ENCODE measurements around the gene SH3GL3.

SH3GL3 gene

DNA sequence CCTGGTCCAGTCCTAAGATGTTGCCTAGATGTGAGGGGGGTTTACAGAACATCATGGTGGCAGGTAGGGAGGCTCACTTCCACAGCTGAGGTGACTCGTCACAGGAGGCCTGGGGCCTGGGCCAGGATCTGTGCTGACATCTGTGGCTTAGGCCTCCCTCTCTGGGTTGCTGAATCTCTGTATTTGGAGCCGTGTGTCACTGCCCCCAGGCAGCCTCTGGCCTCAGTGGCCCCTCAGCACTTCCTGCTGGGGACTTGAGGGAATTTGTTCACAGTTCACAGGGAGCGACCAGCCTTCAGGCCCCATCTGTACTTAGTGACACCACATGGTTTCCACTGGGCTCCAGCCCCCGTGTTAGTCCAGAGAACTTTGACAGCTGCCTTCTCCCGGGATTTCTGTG lies 165.1 kb downstream of the SH3GL3 start:
- no peak for TF ChIP-seq GLIS3 (CRISPR knock-in tag; IDR thresholded peaks at IDR 0.05)
- no peak for TF ChIP-seq BACH2 (CRISPR knock-in tag; IDR thresholded peaks at IDR 0.05; ENCODE audit: borderline replicate concordance)
- TF ChIP-seq ZNF565 (CRISPR knock-in tag; conservative IDR thresholded peaks at IDR 0.05; ENCODE audit: low read depth), result no peak
- TF ChIP-seq, protein P1, sequence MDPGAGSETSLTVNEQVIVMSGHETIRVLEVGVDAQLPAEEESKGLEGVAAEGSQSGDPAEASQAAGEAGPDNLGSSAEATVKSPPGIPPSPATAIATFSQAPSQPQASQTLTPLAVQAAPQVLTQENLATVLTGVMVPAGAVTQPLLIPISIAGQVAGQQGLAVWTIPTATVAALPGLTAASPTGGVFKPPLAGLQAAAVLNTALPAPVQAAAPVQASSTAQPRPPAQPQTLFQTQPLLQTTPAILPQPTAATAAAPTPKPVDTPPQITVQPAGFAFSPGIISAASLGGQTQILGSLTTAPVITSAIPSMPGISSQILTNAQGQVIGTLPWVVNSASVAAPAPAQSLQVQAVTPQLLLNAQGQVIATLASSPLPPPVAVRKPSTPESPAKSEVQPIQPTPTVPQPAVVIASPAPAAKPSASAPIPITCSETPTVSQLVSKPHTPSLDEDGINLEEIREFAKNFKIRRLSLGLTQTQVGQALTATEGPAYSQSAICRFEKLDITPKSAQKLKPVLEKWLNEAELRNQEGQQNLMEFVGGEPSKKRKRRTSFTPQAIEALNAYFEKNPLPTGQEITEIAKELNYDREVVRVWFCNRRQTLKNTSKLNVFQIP (CRISPR knock-in tag; IDR thresholded peaks at IDR 0.05; ENCODE audit: borderline replicate concordance, low read depth), result no peak
- no peak for TF ChIP-seq RARB (CRISPR knock-in tag; IDR thresholded peaks at IDR 0.05)
- no peak for TF ChIP-seq CSDC2 (CRISPR knock-in tag; IDR thresholded peaks at IDR 0.05)
- TF ChIP-seq, protein P2, sequence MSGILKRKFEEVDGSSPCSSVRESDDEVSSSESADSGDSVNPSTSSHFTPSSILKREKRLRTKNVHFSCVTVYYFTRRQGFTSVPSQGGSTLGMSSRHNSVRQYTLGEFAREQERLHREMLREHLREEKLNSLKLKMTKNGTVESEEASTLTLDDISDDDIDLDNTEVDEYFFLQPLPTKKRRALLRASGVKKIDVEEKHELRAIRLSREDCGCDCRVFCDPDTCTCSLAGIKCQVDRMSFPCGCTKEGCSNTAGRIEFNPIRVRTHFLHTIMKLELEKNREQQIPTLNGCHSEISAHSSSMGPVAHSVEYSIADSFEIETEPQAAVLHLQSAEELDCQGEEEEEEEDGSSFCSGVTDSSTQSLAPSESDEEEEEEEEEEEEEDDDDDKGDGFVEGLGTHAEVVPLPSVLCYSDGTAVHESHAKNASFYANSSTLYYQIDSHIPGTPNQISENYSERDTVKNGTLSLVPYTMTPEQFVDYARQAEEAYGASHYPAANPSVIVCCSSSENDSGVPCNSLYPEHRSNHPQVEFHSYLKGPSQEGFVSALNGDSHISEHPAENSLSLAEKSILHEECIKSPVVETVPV (CRISPR knock-in tag; IDR thresholded peaks at IDR 0.05), result no peak
- no peak for TF ChIP-seq PPARA (CRISPR knock-in tag; IDR thresholded peaks at IDR 0.05; ENCODE audit: borderline replicate concordance)
- TF ChIP-seq TCF4 (CRISPR knock-in tag; IDR thresholded peaks at IDR 0.05; ENCODE audit: borderline replicate concordance), result no peak
- TF ChIP-seq, protein P3, sequence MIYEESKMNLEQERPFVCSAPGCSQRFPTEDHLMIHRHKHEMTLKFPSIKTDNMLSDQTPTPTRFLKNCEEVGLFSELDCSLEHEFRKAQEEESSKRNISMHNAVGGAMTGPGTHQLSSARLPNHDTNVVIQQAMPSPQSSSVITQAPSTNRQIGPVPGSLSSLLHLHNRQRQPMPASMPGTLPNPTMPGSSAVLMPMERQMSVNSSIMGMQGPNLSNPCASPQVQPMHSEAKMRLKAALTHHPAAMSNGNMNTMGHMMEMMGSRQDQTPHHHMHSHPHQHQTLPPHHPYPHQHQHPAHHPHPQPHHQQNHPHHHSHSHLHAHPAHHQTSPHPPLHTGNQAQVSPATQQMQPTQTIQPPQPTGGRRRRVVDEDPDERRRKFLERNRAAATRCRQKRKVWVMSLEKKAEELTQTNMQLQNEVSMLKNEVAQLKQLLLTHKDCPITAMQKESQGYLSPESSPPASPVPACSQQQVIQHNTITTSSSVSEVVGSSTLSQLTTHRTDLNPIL (CRISPR knock-in tag; IDR thresholded peaks at IDR 0.05; ENCODE audit: low read depth), result no peak
- no peak for TF ChIP-seq ZFP30 (CRISPR knock-in tag; IDR thresholded peaks at IDR 0.05)
- TF ChIP-seq SNAI2 (CRISPR knock-in tag; IDR thresholded peaks at IDR 0.05), result no peak
- no peak for TF ChIP-seq ZC3H10 (CRISPR knock-in tag; IDR thresholded peaks at IDR 0.05)
- TF ChIP-seq ZNF70 (CRISPR knock-in tag; IDR thresholded peaks at IDR 0.05), result no peak
- TF ChIP-seq, protein P4, sequence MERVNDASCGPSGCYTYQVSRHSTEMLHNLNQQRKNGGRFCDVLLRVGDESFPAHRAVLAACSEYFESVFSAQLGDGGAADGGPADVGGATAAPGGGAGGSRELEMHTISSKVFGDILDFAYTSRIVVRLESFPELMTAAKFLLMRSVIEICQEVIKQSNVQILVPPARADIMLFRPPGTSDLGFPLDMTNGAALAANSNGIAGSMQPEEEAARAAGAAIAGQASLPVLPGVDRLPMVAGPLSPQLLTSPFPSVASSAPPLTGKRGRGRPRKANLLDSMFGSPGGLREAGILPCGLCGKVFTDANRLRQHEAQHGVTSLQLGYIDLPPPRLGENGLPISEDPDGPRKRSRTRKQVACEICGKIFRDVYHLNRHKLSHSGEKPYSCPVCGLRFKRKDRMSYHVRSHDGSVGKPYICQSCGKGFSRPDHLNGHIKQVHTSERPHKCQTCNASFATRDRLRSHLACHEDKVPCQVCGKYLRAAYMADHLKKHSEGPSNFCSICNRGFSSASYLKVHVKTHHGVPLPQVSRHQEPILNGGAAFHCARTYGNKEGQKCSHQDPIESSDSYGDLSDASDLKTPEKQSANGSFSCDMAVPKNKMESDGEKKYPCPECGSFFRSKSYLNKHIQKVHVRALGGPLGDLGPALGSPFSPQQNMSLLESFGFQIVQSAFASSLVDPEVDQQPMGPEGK (CRISPR knock-in tag; IDR thresholded peaks at IDR 0.05; ENCODE audit: borderline replicate concordance), result no peak
- TF ChIP-seq, protein P5, sequence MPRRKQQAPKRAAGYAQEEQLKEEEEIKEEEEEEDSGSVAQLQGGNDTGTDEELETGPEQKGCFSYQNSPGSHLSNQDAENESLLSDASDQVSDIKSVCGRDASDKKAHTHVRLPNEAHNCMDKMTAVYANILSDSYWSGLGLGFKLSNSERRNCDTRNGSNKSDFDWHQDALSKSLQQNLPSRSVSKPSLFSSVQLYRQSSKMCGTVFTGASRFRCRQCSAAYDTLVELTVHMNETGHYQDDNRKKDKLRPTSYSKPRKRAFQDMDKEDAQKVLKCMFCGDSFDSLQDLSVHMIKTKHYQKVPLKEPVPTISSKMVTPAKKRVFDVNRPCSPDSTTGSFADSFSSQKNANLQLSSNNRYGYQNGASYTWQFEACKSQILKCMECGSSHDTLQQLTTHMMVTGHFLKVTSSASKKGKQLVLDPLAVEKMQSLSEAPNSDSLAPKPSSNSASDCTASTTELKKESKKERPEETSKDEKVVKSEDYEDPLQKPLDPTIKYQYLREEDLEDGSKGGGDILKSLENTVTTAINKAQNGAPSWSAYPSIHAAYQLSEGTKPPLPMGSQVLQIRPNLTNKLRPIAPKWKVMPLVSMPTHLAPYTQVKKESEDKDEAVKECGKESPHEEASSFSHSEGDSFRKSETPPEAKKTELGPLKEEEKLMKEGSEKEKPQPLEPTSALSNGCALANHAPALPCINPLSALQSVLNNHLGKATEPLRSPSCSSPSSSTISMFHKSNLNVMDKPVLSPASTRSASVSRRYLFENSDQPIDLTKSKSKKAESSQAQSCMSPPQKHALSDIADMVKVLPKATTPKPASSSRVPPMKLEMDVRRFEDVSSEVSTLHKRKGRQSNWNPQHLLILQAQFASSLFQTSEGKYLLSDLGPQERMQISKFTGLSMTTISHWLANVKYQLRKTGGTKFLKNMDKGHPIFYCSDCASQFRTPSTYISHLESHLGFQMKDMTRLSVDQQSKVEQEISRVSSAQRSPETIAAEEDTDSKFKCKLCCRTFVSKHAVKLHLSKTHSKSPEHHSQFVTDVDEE (CRISPR knock-in tag; IDR thresholded peaks at IDR 0.05), result no peak
- TF ChIP-seq ESRRG (CRISPR knock-in tag; IDR thresholded peaks at IDR 0.05), result no peak
- TF ChIP-seq ISL1 (CRISPR knock-in tag; IDR thresholded peaks at IDR 0.05), result no peak
- no peak for ATAC-seq

DNA sequence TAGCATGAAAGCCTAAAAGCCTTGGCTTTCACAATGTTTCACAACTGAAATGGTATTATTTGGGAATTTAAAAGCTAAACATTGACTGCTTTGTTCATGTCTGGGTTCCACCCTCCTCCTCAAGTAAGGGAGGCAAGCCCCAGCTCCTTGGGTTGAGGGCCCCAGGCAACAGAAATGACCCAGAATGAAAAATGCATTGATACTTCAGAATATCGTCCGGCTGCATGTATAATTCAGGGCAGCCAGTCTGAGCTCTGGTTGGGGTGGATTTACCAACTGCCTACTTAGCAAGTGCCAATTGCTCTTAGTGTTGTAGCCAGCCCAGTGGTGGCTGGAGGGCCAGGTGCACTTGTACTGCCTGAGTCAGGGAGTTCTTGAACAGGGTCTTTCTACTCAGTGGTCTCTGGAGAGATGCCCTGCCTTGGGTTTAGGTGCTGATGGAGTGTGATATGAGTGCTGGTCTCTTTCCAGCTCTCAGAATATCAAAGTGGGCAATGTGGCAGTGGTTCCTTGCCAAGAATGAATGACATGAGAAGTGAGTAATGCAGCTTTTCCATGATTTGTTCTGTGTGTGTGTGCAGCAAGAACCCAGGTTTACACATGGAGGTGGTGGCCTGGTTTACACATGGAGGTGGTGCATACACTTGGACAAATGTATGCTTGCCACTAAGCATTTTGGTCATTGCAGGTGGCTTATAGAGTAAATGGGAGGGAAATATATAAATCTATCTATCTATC lies 165.9 kb downstream of the SH3GL3 start:
- no peak for ATAC-seq
- TF ChIP-seq, protein P5 (CRISPR knock-in tag; IDR thresholded peaks at IDR 0.05), result no peak
- TF ChIP-seq, protein P2 (CRISPR knock-in tag; IDR thresholded peaks at IDR 0.05), result no peak
- TF ChIP-seq BACH2 (CRISPR knock-in tag; IDR thresholded peaks at IDR 0.05; ENCODE audit: borderline replicate concordance), result no peak
- no peak for TF ChIP-seq ZNF8 (CRISPR knock-in tag; IDR thresholded peaks at IDR 0.05)
- TF ChIP-seq ZFP30 (CRISPR knock-in tag; IDR thresholded peaks at IDR 0.05), result no peak
- no peak for TF ChIP-seq TOX (CRISPR knock-in tag; IDR thresholded peaks at IDR 0.05; ENCODE audit: borderline replicate concordance)
- TF ChIP-seq ZFP3 (CRISPR knock-in tag; IDR thresholded peaks at IDR 0.05), result no peak
- TF ChIP-seq GLIS3 (CRISPR knock-in tag; IDR thresholded peaks at IDR 0.05), result no peak
- TF ChIP-seq, protein P3 (CRISPR knock-in tag; IDR thresholded peaks at IDR 0.05; ENCODE audit: low read depth), result no peak
- TF ChIP-seq SNAI2 (CRISPR knock-in tag; IDR thresholded peaks at IDR 0.05), result no peak
- TF ChIP-seq, protein P1 (CRISPR knock-in tag; IDR thresholded peaks at IDR 0.05; ENCODE audit: borderline replicate concordance, low read depth), result no peak
